Measurements from ENCODE around the gene HSPBP1. TPM values are rescaled to one million over a fixed set of nuclear protein-coding genes. Genes with fewer than 3 reads are reported as not detected.

HSPBP1 gene
- total RNA-seq, 2 donors from 2014 or later: 26.8 to 26.9 TPM

- H3K27me3 ChIP-seq (replicated peaks; ENCODE audit: insufficient read depth): no peaks in the 10 kb centered on the region
- no peak for TF ChIP-seq CTCF (IDR thresholded peaks at IDR 0.05)
- ATAC-seq (ENCODE audit: insufficient number of reproducible peaks, low FRiP score, low read depth) (no peak), DNase-seq (ENCODE audit: low spot score) (no peak)
- no peaks in the 10 kb centered on the region for H3K9me3 ChIP-seq
- H3K27ac ChIP-seq: no peak overlapping the region
- H3K36me3 ChIP-seq: peaks cover 3% of the 10 kb centered on the region
- peaks cover 36 to 51% of the 10 kb centered on the region in 2 donors for H3K4me1 ChIP-seq (ENCODE audit: control insufficient read depth in 1 of 2, low read depth in 2 of 2)
- peak overlapping the region; percentile 57 for H3K4me3 ChIP-seq
These were observed 25.9 kb downstream of the HSPBP1 start for GRCh38 chr19:55253842-55254624.

GRCh38 chr19:55252760-55253663, 26.9 kb downstream of the HSPBP1 start:
- DNase-seq (ENCODE audit: low spot score): no peak
- peaks cover 3% of the 10 kb centered on the region for H3K36me3 ChIP-seq
- peaks cover 36 to 51% of the 10 kb centered on the region in 2 donors for H3K4me1 ChIP-seq (ENCODE audit: control insufficient read depth in 1 of 2, low read depth in 2 of 2)
- H3K27ac ChIP-seq: no peak overlapping the region
- no peaks in the 10 kb centered on the region for H3K9me3 ChIP-seq
- no peak for TF ChIP-seq CTCF (IDR thresholded peaks at IDR 0.05)
- no peaks in the 10 kb centered on the region for H3K27me3 ChIP-seq (replicated peaks; ENCODE audit: insufficient read depth)
- no peak overlapping the region for H3K4me3 ChIP-seq
- ATAC-seq (ENCODE audit: insufficient number of reproducible peaks, low FRiP score, low read depth): no peak

GRCh38 chr19:55251341-55252081, 28.4 kb downstream of the HSPBP1 start:
- Histone ChIP-seq H3K27ac (no peak overlapping the region), H3K27me3 (replicated peaks; ENCODE audit: insufficient read depth) (no peaks in the 10 kb centered on the region), H3K36me3 (peaks cover 7% of the 10 kb centered on the region), H3K4me3 (no peak overlapping the region), H3K4me1 (ENCODE audit: control insufficient read depth in 1 of 2, low read depth in 2 of 2) (peaks cover 25 to 37% of the 10 kb centered on the region in 2 donors), H3K9me3 (no peaks in the 10 kb centered on the region)
- no peak for TF ChIP-seq CTCF (IDR thresholded peaks at IDR 0.05)
- ATAC-seq (ENCODE audit: insufficient number of reproducible peaks, low FRiP score, low read depth): no peak
- DNase-seq (ENCODE audit: low spot score): no peak

GRCh38 chr19:55250262-55251036, 29.5 kb downstream of the HSPBP1 start:
- no peak for DNase-seq (ENCODE audit: low spot score)
- Histone ChIP-seq H3K27ac (no peak overlapping the region), H3K4me1 (ENCODE audit: control insufficient read depth in 1 of 2, low read depth in 2 of 2) (peaks cover 14 to 26% of the 10 kb centered on the region in 2 donors), H3K36me3 (peaks cover 15% of the 10 kb centered on the region), H3K9me3 (no peaks in the 10 kb centered on the region), H3K27me3 (replicated peaks; ENCODE audit: insufficient read depth) (no peaks in the 10 kb centered on the region), H3K4me3 (no peak overlapping the region)
- TF ChIP-seq CTCF (IDR thresholded peaks at IDR 0.05): no peak
- ATAC-seq (ENCODE audit: insufficient number of reproducible peaks, low FRiP score, low read depth): no peak
